Measurements from ENCODE around the gene CYB561. TPM values are rescaled to one million over a fixed set of nuclear protein-coding genes. Genes with fewer than 3 reads are reported as not detected.

Gene CYB561
- total RNA-seq, 1 donor from 2014 or later: 18.9 TPM

DNA sequence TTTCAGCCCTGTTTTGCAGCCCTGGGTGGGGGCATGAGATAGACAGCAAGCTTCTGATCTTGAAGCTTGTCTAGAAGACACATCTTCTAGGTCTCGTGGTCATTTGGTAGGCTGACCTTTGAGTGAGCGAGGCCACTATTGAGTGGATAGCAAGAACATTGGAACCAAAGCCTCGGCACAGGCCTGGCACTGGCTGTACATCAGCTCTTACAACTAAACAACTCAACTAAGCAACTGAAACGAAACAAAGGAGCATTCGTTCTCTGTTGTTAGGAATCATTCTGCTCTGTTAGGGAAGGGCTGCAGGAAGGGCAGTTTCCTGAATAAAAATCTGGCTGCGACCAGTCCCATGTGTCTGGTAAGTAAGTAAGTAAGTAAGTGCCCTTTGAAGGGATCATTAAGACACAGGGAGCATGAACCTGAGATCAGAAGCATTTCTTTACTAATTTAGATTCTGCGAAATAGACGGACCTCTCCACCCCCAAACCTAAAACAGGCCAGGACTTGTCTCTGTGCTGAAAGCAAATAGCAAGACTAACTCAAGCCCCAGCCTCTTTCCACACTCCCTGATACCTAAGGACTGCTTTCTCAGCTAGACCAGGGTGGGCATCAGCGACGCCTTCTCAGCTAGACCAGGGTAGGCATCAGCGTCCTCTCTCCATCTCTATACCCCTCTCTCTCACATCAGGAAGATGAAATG, 22.7 kb downstream of the CYB561 start:
- no peak for ATAC-seq (ENCODE audit: poor library complexity)
- intact Hi-C loops (cut with DNase I): no loop called here
- DNase-seq: no peak

DNA sequence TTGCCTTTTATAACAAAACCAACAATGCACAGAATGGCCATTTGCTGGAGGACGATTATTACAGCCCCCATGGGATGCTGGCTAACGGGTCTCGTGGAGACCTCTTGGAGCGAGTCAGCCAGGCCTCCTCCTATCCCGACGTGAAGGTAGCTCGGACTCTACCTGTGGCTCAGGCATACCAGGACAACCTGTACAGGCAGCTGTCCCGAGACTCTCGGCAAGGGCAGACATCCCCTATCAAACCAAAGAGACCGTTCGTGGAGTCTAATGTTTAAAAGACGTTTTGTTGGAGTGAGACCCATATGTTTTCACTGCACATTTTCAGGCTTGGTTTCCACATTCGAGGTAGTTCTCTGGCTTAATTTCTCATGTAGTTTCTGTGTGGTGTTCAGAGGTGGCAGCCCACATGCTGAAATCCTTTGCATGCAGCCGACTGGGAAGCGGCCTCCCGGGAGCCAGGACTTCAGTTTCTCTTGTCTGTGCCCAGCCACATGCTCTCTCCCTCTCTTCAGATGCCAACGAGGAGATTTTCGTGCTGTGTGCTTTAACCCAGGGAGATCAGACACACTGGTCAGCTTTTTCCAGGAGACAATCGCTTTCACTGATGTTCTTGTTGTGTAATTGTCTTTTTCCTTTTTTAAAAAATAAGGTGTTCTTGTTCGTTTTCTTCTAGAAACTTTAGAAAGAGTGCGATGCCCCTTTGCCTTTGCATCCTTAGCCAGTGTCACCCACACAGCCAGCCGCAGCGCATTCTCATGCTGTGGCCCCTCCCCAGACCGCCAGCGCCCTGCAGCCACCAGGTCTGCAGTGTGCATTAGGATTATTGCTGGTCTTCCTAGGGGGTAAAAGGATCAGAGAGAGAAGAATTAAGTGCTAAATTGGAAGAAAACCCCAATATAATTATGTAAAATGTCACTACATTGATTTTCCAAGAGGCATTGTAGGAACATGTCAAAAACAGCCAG, 24.1 kb downstream of the CYB561 start:
- ATAC-seq (ENCODE audit: poor library complexity) (no peak), DNase-seq (no peak)
- intact Hi-C loops (cut with DNase I): no loop called here

DNA sequence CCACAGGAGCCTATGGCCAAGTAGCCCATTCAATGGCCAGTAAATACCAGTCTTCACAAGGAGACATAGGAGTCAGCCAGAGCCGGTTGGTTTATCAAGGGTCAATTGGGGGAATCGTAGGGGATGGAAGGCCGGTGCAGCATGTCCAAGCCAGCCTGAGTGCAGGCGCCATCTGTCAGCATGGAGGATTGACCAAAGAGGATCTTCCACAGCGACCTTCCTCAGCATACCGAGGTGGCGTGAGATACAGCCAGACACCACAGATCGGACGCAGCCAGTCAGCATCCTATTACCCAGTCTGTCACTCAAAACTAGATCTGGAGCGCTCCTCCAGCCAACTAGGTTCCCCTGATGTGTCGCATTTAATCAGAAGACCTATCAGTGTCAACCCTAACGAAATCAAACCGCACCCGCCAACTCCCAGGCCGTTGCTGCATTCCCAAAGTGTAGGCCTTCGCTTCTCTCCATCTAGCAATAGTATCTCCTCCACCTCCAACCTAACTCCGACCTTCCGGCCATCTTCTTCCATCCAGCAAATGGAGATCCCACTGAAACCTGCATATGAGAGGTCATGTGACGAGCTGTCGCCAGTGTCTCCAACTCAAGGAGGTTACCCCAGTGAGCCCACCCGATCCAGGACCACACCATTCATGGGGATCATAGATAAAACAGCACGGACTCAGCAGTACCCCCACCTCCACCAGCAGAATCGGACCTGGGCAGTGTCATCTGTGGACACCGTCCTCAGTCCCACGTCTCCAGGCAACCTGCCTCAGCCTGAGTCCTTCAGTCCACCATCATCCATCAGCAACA, 25.0 kb downstream of the CYB561 start:
- DNase-seq (no peak), ATAC-seq (ENCODE audit: poor library complexity) (no peak)
- intact Hi-C loops (cut with DNase I): no loop called here

DNA sequence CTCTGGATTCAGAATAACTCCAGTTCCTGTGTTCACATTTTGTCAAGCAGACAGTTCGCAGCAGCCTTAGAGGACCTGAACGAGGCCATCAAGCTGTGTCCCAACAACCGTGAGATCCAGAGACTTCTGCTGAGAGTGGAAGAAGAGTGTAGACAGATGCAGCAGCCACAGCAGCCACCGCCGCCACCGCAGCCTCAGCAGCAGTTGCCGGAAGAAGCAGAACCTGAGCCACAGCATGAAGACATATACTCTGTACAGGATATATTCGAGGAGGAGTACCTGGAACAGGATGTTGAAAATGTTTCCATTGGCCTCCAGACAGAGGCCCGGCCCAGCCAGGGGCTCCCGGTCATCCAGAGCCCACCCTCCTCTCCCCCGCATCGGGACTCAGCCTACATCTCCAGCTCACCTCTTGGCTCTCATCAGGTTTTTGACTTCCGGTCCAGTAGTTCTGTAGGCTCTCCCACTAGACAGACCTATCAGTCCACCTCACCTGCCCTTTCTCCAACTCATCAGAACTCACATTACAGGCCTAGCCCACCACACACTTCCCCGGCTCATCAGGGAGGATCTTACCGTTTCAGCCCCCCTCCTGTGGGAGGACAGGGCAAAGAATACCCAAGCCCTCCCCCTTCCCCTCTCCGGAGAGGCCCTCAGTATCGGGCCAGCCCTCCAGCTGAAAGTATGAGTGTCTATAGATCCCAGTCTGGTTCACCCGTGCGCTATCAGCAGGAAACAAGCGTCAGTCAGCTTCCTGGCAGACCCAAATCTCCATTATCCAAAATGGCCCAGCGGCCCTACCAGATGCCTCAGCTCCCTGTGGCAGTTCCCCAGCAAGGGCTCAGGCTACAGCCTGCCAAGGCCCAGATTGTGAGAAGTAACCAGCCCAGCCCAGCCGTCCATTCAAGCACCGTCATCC, 25.9 kb downstream of the CYB561 start:
- ATAC-seq (ENCODE audit: poor library complexity) (no peak), DNase-seq (no peak)
- intact Hi-C loops (cut with DNase I): no loop called here

DNA sequence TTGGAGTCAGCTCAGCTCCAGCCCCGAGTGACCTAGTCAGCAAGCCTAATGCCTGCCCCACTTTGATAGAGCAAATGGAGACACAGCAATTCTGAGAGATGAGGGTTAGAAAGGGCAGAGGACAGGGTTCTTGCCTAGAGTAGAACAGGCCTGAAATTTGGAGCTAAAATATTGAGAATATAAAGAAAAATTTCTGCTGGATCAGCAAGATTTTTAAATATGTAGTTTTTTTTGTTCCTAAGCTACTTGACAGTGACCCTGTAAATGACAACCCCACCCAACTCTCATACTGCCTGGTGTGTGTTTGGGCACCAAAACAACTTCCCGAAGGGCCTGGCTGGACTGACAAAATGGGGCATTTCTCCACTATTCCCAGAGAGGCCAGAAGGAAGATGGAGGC, 26.7 kb downstream of the CYB561 start:
- no peak for ATAC-seq (ENCODE audit: poor library complexity)
- intact Hi-C loops (cut with DNase I): no loop called here
- DNase-seq: no peak

DNA sequence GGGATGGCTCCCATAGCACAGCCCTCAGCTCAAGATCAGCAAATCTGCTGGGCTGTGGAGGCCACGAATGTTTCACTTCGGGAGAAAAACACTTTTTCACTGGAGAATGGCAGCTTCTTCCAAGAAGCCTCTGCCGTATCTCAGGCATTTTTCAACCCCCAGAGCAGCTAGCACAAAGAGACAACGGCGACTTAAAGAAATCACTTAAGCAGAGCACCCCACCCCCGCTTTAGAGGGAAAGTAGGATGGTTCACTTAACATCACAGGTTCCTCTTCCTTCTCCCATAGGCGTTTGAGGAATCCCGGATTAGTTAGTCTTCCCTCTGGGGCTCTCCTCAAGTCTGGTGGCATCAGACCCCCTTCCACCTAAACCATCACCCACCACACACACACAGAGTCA, 27.6 kb downstream of the CYB561 start:
- intact Hi-C loops (cut with DNase I): no loop called here
- DNase-seq (no peak), ATAC-seq (ENCODE audit: poor library complexity) (no peak)

DNA sequence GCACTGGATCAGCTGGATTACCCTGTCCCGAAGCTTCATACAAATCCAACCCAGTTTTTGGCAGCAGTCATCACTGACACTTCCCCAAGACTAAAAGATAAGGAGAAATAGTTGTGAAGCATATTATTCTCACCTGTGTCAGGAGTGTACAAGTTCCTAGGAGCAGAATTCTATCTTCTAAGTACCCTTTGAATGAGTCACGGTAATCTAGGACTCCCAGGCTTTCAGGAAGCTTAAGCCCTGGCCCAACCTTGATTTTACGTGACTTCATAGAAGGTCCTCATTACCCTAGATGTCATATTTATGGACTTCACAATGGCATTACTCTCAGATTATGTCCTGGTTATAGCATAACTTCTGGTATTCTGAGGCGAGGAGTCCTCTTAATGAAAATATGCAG, 31.9 kb downstream of the CYB561 start:
- no peak for ATAC-seq (ENCODE audit: poor library complexity)
- intact Hi-C loops (cut with DNase I): no loop called here
- DNase-seq: no peak

DNA sequence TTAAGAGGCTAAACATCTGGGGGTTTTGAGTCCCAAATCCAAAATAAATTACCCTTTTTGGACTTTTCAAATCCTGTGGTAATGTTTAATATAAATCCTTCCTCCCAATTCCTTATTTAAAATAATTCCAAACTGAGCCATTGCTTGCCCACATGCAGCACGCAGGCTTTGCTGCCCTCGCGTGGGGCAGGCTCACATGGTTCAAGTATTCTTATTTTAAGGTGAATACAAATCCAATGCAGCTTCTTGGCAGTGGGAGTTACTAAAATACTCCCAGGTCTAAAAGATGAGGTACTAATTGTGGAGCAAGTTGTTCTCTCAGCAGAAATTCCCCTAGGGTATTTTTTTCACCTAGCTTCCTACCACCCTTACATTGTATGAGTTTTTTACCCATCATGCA, 33.0 kb downstream of the CYB561 start:
- no peak for ATAC-seq (ENCODE audit: poor library complexity)
- no peak for DNase-seq
- intact Hi-C loops (cut with DNase I): no loop called here

DNA sequence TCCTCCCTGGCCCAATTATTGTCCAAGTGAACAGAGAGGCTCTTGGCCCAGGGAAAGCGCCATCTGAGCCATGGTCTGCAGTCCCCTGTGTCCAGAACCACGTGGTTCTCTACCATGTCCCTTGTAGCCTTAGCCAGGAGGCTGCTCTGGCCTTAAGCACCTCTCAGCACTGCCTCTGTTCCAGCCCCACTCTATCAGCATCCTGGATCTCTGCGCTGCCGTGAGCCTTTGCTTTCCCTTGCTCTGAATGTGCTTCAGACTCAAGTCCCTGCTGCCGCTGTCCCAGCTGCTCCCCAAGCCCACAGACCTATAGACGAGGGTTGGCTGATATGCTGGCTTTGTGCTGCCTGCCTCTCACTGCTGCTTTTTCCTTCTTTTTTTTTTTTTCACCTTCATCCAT, 33.9 kb downstream of the CYB561 start:
- intact Hi-C loops (cut with DNase I): no loop called here

DNA sequence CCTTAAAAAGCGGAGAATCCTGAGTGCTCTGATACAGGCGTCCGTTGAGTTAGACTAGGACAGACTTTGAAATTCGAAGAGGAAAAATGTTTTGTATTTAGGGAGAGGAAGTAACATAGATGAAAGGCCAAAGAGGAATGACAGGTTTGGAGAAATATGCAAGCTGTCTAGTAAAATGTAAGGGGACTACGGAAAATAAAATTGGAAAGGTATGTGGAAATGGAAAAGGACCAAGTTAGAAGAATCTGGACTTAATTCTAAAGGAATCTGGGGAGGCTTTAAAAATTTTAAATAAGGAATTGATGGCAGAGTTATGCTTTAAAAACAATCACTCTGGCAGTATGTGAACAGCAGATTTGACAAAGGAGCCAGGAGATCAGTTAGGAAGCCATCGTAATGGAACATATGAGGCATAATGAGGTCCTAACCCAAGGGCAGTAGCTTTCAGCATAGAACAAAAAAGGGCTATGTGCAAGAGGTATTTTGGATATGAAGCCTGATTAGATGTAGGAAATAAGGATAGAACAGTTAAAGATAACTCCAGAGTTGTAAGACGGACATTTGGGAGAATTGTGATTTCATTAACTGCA, 38.3 kb downstream of the CYB561 start:
- intact Hi-C loops (cut with DNase I): loop anchor here (10.0 kb wide), 2 partner anchors 703 to 733 kb away; no protein-coding TSS in a partner anchor
- no peak for DNase-seq
- ATAC-seq (ENCODE audit: poor library complexity): no peak

More for the DNA sequence above, 33.9 kb downstream of the CYB561 start:
- no peak for ATAC-seq (ENCODE audit: poor library complexity)
- no peak for DNase-seq

DNA sequence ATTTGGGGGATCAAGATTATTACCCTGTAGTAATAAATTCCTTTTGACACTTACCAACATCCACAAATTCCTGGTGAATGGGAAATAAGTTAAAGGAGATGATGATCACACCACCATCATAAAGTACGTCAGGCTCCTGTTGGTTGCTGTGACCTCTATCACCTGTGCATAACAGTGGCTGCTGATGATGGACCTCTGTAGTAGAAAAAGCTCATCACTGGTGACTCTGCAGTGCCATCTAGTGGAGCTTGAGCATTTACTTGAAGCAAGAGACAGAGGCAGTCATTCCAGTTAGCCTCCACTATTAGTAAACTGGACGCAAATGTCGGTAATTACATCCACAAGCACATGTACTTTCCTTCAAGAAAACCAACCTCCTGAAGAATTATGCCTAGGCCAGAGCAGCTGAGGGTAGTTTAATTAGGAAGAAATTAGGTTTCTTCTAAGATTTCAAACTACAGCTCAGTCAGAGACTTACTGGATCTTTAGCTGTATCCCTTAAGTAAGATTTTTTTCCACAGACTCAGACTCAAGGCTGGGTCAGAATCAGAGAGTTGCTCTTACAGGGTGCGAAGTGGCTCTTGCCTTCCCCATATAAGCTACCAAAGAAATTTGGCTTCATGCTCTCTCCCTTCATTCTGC, 39.3 kb downstream of the CYB561 start:
- ATAC-seq (ENCODE audit: poor library complexity): peak; percentile 91
- DNase-seq: no peak
- intact Hi-C loops (cut with DNase I): loop anchor here (10.0 kb wide), 2 partner anchors 702 to 732 kb away; no protein-coding TSS in a partner anchor

DNA sequence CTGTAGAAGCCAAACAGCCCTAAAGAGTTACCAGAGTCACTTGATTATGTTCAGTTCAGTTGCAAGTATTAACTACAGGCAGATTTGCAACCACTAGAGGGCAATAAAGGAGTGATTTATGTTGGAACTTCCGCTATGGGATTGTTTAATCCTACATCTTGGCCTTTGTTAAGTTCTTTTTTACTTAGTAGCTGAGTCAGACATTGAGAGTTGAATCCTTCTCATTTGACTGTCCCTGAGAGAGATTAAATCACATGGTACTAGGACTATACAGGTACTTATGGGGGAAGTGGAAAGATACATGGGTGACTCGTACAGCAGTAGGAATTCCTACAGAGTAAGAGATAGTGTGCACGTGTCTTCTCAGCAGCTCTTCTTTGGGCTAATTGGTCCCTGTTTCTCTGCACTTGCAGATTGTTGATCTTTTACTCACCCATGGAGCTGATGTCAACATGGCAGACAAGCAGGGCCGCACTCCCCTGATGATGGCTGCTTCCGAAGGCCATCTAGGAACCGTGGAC, 40.3 kb downstream of the CYB561 start:
- DNase-seq (no peak), ATAC-seq (ENCODE audit: poor library complexity) (peak; percentile 74)
- intact Hi-C loops (cut with DNase I): loop anchor here (10.0 kb wide), 2 partner anchors 701 to 731 kb away; no protein-coding TSS in a partner anchor

DNA sequence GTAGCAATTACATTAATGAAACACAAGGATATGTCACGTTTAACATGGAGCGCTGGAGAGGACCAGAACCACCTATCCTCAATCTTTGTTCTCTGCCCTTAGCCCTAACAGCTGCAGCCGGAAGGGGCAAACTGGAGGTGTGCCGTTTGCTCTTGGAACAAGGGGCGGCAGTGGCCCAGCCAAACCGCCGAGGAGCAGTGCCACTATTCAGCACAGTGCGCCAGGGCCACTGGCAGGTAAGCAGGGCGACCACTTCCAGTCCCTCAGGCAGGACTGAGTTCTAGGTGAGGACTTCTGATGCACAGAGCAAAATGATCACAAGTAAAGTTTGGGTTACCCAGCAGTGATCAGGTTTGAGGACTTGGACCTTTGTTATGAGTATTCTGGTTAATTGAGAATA, 41.1 kb downstream of the CYB561 start:
- ATAC-seq (ENCODE audit: poor library complexity): no peak
- intact Hi-C loops (cut with DNase I): loop anchor here (10.0 kb wide), 2 partner anchors 700 to 730 kb away; no protein-coding TSS in a partner anchor
- no peak for DNase-seq

DNA sequence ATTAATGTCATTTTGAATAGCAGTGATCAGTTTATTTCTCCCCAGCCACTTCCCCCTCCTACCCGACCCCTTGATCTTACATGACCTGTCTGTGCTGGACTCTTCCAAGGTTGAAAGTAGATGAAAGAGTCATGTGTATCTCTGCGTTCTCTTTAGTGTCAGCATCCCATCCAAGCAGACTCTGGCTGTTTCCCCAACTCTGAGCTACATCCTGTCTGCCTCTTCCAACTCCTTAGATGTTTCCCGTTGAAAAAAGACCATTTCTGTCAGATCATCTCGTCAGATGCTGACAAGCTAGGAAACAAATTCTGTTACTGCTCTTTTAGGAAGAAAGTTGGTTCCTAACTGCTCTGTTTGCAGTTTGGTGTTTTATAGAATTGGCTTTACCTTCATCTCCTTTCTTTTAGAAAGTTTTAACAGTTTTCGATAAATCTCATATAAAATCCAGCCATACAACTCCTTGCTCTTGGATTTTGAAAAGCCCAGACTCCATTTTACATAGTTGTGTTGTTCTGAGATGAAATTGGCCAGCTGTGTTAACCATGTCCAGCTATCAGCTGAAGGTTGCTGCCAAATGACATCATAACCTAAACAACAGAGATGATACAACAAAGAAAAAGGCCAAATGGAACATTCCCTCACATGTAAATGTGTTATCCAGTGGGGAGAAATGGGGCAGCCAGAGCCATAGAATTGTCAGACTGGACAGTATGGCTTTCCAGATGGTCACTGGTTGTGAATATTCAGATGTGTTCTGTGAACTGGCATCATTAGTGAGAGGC, 43.5 kb downstream of the CYB561 start:
- DNase-seq (no peak), ATAC-seq (ENCODE audit: poor library complexity) (peak; percentile 37)
- intact Hi-C loops (cut with DNase I): loop anchor here (10.0 kb wide), 2 partner anchors 698 to 728 kb away; no protein-coding TSS in a partner anchor

DNA sequence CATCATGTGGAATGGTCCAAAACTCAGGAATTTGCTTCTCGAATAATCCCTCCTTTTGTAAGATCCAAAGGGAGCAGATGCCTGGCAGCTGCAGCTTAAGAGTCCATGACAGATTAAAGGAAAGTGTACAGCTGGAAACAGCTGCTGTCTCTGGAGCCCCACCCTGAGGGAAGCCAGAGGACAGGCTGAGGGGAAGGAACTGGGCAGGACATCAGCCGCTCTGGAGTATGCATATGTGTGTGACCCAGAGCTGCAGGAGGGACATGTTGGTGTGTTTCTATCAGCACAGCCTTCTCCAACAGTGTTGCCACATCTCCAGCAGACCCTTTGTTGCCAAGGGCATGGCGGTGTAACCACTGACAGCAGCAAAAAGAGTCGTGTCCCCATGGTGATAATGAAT, 46.2 kb downstream of the CYB561 start:
- intact Hi-C loops (cut with DNase I): loop anchor here (10.0 kb wide), 2 partner anchors 695 to 725 kb away; no protein-coding TSS in a partner anchor

DNA sequence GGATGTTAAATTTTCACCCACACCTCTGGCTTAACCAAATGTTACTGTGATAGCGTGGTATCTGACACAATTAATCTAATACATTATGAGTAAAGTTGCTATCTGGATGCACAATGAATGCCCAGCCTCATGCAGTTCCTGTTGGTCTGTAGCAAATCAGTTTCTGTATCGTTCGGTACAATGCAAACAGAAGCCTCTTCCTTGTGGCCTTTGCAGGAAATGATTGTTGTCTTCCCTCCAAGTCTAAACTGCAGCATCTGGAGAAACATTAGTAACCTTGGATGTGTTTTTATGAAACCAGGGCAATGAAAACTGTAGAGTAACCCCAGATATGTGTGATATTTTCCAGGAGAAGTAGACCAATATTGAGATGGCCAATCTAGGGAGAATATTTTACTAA, 46.8 kb downstream of the CYB561 start:
- ATAC-seq (ENCODE audit: poor library complexity): peak; percentile 10
- intact Hi-C loops (cut with DNase I): no loop called here
- no peak for DNase-seq

More for the DNA sequence above, 46.2 kb downstream of the CYB561 start:
- peak; percentile 90 for ATAC-seq (ENCODE audit: poor library complexity)
- DNase-seq: peak; percentile 88
